G401.6 (cell line): ENCODE results near the gene MOB1A.

Experiments
- FAIRE-seq: peaks from 2 replicates; lab custom pipeline; 2012; peaks lifted over from hg19 to GRCh38; lab: Jason Lieb, UNC

The MOB1A gene

GRCh38 chr2:74103763-74104162 lies 74.9 kb downstream of the MOB1A start:
- no peak for FAIRE-seq
